ENCODE data around the gene GJC3. TPM values are rescaled to one million over a fixed set of nuclear protein-coding genes. Genes with fewer than 3 reads are reported as not detected.
"Not testable (repeated sequence)": the region's sequence is repeated elsewhere in the genome, so short reads cannot be mapped to it uniquely, and the experiment has no call there.

GJC3 gene
- total and polyA plus RNA-seq, 2 of the 13 experiments (the other 11 are each of a cell fraction or from before 2014, with no cell fraction given) = 0.75 to 1.4 TPM

DNA sequence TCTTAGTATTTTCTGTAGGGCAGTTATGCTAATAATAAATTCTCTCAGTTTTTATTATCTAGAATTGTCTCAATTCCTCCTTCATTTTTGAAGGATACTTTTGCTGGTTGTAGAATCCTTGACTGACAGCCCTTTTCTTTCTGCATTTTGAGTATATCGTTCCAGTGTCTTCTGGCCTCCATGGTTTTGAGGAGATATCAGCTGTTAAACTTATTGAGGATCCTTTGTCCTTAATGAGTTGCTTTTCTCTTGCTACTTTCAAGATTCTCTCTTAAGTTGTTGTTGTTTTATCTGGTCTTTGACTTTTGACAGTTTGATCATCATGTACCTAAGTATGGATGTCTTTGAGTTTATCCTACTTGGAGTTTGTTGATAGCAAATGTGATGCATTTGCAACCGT lies 8.9 kb upstream of the GJC3 start:
- Histone ChIP-seq H3K79me2 (ENCODE audit: insufficient read depth, low read length) (no peaks in the 10 kb centered on the region), H3K27me3 (ENCODE audit: control insufficient read depth in 1 of 2, insufficient read depth in 2 of 2, low read length in 2 of 2) (no peaks in the 10 kb centered on the region), H2AFZ (ENCODE audit: low read length) (no peak overlapping the region), H3K4me3 (replicated peaks in 1 of 3; ENCODE audit: insufficient read depth in 1 of 3, low read depth in 2 of 3, low read length in 3 of 3) (no peak overlapping the region), H3K36me3 (replicated peaks in 1 of 2; ENCODE audit: control insufficient read depth in 1 of 2, insufficient read depth in 2 of 2, low read length in 2 of 2) (no peaks in the 10 kb centered on the region), H3K9ac (ENCODE audit: insufficient read depth, low read depth, low read length) (no peak overlapping the region), H3K4me2 (ENCODE audit: low read depth, low read length) (no peak overlapping the region), H3K27ac (ENCODE audit: extremely low read length, insufficient read depth, low read length) (no peak overlapping the region), H4K20me1 (ENCODE audit: insufficient read depth, low read length) (no peaks in the 10 kb centered on the region), H3K4me1 (ENCODE audit: insufficient read depth, low read length) (peaks cover 16% of the 10 kb centered on the region), H3K9me3 (ENCODE audit: low read length) (peaks cover 9% of the 10 kb centered on the region)
- TF ChIP-seq, protein P1, sequence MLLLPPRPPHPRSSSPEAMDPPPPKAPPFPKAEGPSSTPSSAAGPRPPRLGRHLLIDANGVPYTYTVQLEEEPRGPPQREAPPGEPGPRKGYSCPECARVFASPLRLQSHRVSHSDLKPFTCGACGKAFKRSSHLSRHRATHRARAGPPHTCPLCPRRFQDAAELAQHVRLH (CRISPR knock-in tag; IDR thresholded peaks at IDR 0.05; ENCODE audit: borderline replicate concordance, low read depth) = no peak
- no peak for TF ChIP-seq ZNF772 (CRISPR knock-in tag; IDR thresholded peaks at IDR 0.05)
- TF ChIP-seq ZNF317 (CRISPR knock-in tag; IDR thresholded peaks at IDR 0.05) = peak; percentile 99
- WGBS (ENCODE audit: low lambda C conversion rate) = 42% methylated on average over 2 of the region's 2 CpGs
- ChIA-PET CTCF (ENCODE audit: low intra/inter-chr PET ratio, low total read pairs) (no interaction called here), POLR2A (no interaction called here)
- BruUV-seq (replicated peaks) = no TSS peak
- DNase-seq (ENCODE audit: low spot score) (no peak), ATAC-seq (no peak), FAIRE-seq (no peak)
- intact Hi-C loops (cut with micrococcal nuclease; ENCODE audit: unreplicated experiment) = no loop called here
- in situ Hi-C loops (cut with HindIII; ENCODE audit: extremely low pct_ligation_motif_present, low pct_unique_long_range_greater_than_20kb) = no loop called here

- POLR2A ChIA-PET; H3K79me2 ChIP-seq (ENCODE audit: insufficient read depth, low read length); H3K4me2 ChIP-seq (ENCODE audit: low read depth, low read length); H3K36me3 ChIP-seq (replicated peaks in 1 of 2; ENCODE audit: control insufficient read depth in 1 of 2, insufficient read depth in 2 of 2, low read length in 2 of 2); H3K9ac ChIP-seq (ENCODE audit: insufficient read depth, low read depth, low read length); FAIRE-seq; H3K4me3 ChIP-seq (replicated peaks in 1 of 3; ENCODE audit: insufficient read depth in 1 of 3, low read depth in 2 of 3, low read length in 3 of 3); H3K9me3 ChIP-seq (ENCODE audit: low read length); intact Hi-C loops (cut with micrococcal nuclease; ENCODE audit: unreplicated experiment); CTCF ChIA-PET (ENCODE audit: low intra/inter-chr PET ratio, low total read pairs); H3K27me3 ChIP-seq (ENCODE audit: control insufficient read depth in 1 of 2, insufficient read depth in 2 of 2, low read length in 2 of 2); in situ Hi-C loops (cut with HindIII; ENCODE audit: extremely low pct_ligation_motif_present, low pct_unique_long_range_greater_than_20kb); H4K20me1 ChIP-seq (ENCODE audit: insufficient read depth, low read length); ATAC-seq; BruUV-seq (replicated peaks); DNase-seq (ENCODE audit: low spot score); H3K27ac ChIP-seq (ENCODE audit: extremely low read length, insufficient read depth, low read length); H2AFZ ChIP-seq (ENCODE audit: low read length): not testable (repeated sequence)
- 9% methylated on average over 3 of the region's 4 CpGs for WGBS (ENCODE audit: low lambda C conversion rate)
- H3K4me1 ChIP-seq (ENCODE audit: insufficient read depth, low read length) = peaks cover 21% of the 10 kb centered on the region
These were observed 5.6 kb upstream of the GJC3 start for GRCh38 chr7:99935009-99935408.

Measured in HepG2 (cell line).